AG09309 (cell line): ENCODE data around the gene CHDH.

ENCODE experiments used
- DNase-seq: peaks from one replicate; pipeline ENCODE4 v3.0.0-alpha.2; 2010; ENCODE audit warnings: low read depth
- H3K4me3 ChIP-seq: 2 replicates; pipeline ENCODE4 v1.5.1; 2011; ENCODE audit warnings: mild to moderate bottlenecking, low read depth, low read length, moderate library complexity; ENCODE audit not compliant: control insufficient read depth
- CTCF ChIP-seq: IDR thresholded peaks from 2 replicates; pipeline ENCODE4 v1.5.1; 2011; ENCODE audit warnings: mild to moderate bottlenecking, low read depth, low read length, inconsistent platforms; ENCODE audit not compliant: insufficient read depth, control insufficient read depth; ENCODE audit errors: missing control alignments

The CHDH gene, protein sequence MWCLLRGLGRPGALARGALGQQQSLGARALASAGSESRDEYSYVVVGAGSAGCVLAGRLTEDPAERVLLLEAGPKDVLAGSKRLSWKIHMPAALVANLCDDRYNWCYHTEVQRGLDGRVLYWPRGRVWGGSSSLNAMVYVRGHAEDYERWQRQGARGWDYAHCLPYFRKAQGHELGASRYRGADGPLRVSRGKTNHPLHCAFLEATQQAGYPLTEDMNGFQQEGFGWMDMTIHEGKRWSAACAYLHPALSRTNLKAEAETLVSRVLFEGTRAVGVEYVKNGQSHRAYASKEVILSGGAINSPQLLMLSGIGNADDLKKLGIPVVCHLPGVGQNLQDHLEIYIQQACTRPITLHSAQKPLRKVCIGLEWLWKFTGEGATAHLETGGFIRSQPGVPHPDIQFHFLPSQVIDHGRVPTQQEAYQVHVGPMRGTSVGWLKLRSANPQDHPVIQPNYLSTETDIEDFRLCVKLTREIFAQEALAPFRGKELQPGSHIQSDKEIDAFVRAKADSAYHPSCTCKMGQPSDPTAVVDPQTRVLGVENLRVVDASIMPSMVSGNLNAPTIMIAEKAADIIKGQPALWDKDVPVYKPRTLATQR

DNA sequence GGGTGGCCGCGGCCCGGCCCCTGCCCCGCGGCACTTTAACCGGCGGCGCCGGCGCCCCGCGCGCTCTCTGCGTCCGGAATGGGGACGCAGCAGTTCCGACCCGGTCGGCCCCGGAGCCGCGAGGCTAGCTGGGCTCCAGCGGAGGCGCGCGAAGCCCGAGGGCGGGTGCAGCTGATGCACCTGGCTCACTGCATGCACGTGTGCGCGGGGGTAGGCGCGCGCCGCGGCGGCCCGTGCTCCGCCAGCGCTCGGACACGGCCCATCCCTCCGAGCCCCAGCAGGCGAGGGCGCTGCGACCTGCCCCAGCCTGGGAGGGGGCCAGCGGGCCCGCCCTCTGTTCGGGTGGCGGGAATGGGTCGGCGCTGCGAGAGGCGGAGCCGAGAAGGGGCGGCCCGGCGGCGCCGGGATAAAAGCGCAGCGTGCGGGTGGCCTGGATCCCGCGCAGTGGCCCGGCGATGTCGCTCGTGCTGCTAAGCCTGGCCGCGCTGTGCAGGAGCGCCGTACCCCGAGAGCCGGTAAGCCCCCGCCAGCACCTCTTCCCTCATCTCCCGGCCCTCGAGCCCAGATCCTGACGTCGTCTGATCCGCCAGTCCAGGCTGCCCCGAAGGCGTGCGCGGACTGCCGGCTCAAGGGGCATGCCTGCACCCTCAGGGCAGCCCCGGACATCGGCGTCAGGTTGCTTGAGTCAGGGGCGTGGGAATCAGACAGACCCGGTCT is at the start of gene CHDH, which contains the start of gene IL17RB:
Gene CHDH, minus strand, starts transcription at position 286 of the 717 bp plus-strand sequence. CDS start 22,411 bp downstream, outside the sequence.
Gene IL17RB, plus strand, starts transcription at position 435 of the 717 bp plus-strand sequence. Its CDS starts 21 bp downstream, at position 456.
- no peak for TF ChIP-seq CTCF
- H3K4me3 ChIP-seq: peak within 1 kb of the TSS; percentile 49

GRCh38 chr3:53892286-53892637 is 46.0 kb upstream of the CHDH start:
- TF ChIP-seq CTCF: no peak
- DNase-seq: no peak
- H3K4me3 ChIP-seq: peak overlapping the region; percentile 72

More for the DNA sequence above, at the start of gene CHDH, which contains the start of gene IL17RB:
- no peak for DNase-seq

GRCh38 chr3:53891497-53892285 is 45.5 kb upstream of the CHDH start, which contains the start of gene SELENOK:
Gene SELENOK, minus strand, starts transcription at chr3:53891859.
- peak; percentile 96 for DNase-seq
- no peak for TF ChIP-seq CTCF
- H3K4me3 ChIP-seq: peak within 1 kb of the TSS; percentile 72

GRCh38 chr3:53890726-53891475 is 44.7 kb upstream of the CHDH start:
- peak overlapping the region; percentile 72 for H3K4me3 ChIP-seq
- no peak for DNase-seq
- no peak for TF ChIP-seq CTCF

DNA sequence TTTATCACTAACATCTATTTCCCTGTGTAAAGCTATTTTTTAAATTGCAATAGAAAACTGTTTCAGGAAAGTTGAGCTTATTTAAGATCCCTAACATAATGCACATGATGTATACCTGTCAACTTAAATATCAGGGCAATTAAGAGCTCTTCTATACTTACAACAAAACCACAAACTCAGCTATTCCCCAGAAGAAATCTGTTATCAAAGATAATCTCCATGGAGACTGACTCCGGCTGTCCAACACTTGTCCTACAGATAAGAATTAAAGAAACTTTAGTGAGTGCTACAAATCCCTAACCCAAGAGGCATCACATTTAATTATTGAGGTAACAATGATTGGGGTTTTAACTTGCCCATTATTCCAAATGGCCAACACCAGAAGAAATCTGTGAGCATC is 42.0 kb upstream of the CHDH start:
- DNase-seq: no peak
- no peak for TF ChIP-seq CTCF
- H3K4me3 ChIP-seq: no peak overlapping the region
